Heart right ventricle (tissue), 16 donors: ENCODE results near the gene WNT8B. TPM values are rescaled to one million over a fixed set of nuclear protein-coding genes. Genes with fewer than 3 reads are reported as not detected.
A peak's percentile ranks its signal among the peaks of the same experiment; 100 is the strongest.

Experiments used
- ATAC-seq, 8 donors: fragments of 200-7000 bp; cut with Tn5 transposase; one replicate each; pipeline ENCODE4 v1.9.1; 2020; ENCODE audit warnings: mild to moderate bottlenecking in 8 of 8, moderate library complexity in 8 of 8, moderate number of reproducible peaks in 1 of 8
- DNase-seq, 2 donors: peaks; one replicate each; pipeline ENCODE4 v3.0.0-alpha.2; 2020
- H3K27ac ChIP-seq, 10 donors: fragments of 200-600 bp; sonication (generic) in 2 of 10; one replicate each; pipeline versions ENCODE4 v1.5.0 to v1.8.0; 2020 to 2022; ENCODE audit warnings: mild to moderate bottlenecking in 3 of 10
- H3K27me3 ChIP-seq, 7 donors: fragments of 200-600 bp; one replicate each; pipeline ENCODE4 v1.8.0; 2021 to 2022; ENCODE audit warnings: mild to moderate bottlenecking in 2 of 7
- H3K36me3 ChIP-seq, 9 donors: fragments of 200-600 bp; sonication (generic) in 1 of 9; one replicate each; pipeline versions ENCODE4 v1.5.0 to v1.8.0; 2020 to 2022; ENCODE audit warnings: mild to moderate bottlenecking in 2 of 9
- H3K4me1 ChIP-seq, 9 donors: fragments of 200-600 bp; sonication (generic) in 1 of 9; one replicate each; pipeline versions ENCODE4 v1.5.0 to v1.8.0; 2020 to 2022; ENCODE audit warnings: mild to moderate bottlenecking in 4 of 9
- H3K4me3 ChIP-seq, 10 donors: fragments of 200-600 bp; sonication (generic) in 2 of 10; one replicate each; pipeline versions ENCODE4 v1.5.0 to v1.8.0; 2020 to 2022; ENCODE audit warnings: mild to moderate bottlenecking in 7 of 10, moderate library complexity in 2 of 10
- H3K9me3 ChIP-seq, 11 donors: fragments of 200-600 bp in 10 of 11; sonication (generic) in 2 of 11; one replicate each; pipeline versions ENCODE4 v1.5.0 to v1.8.0; 2013 to 2022; ENCODE audit warnings: mild to moderate bottlenecking in 2 of 11, control low read depth in 1 of 11, moderate library complexity in 1 of 11
- WGBS, 2 donors: extraction: QIAGEN DNeasy Blood & Tissue Kit; methylation state at CpG; one replicate each; pipeline ENCODE4 v1.1.7; 2013; ENCODE audit warnings: inconsistent platforms in 1 of 2; 5-methylcytosine and 5-hydroxymethylcytosine counted together
- intact Hi-C, 10 donors: fragments of 100-400 bp; cut with DNase I; formaldehyde crosslinking; loops; one replicate each; pipeline versions ENCODE4 v1.11.1 to v1.14.2; 2022
- polyA plus RNA-seq, 2 donors: library from polyadenylated mRNA; stranded (reverse); fragments of 200-250 nt; gene quantifications; one replicate each; pipeline ENCODE4 v1.2.3, GENCODE V29; 2013
- total RNA-seq, 10 donors: library from RNA; stranded (reverse); fragmentation: NEBNext Ultra II Directional in 3 of 10; extraction: Animal tissue kit (Norgen Biotek cat#: 25700) in 3 of 10; gene quantifications; one replicate each; pipeline versions ENCODE4 v1.2.1 to v1.2.4, GENCODE V29; 2021 to 2023
- TF ChIP-seq, protein P1 (sequence below), 9 donors: fragments of 200-600 bp; sonication (generic) in 2 of 9; IDR thresholded peaks; one replicate each; pipeline versions ENCODE4 v1.5.0 to v1.8.0; 2021 to 2022; ENCODE audit warnings: antibody characterized with exemption in 9 of 9, mild to moderate bottlenecking in 5 of 9, moderate library complexity in 1 of 9
- donor health status: Arrhythmogenic right ventricular cardiomyopathy.
- donor health status: ischemic (EF 13 %, LVEDD 7.1; RV severe dilation, severe dysfunction).
- donor health status: healthy with polysubstance abuse.
- donor health status: DM: no; HTN: yes; CAD: no.
- donor health status: DM: no; HTN: no; CAD: no.
- donor health status: ischemic (EF 25% LVEDD 6.9; RV normal size, moderate dysfunction).
- donor health status: ischemic (EF 25% LVEDD 5.7; RV mildly dilated, moderate dysfunction).
- donor health status: healthy.
- donor health status: DM: yes; HTN: yes; CAD: no.
- donor health status: Ischemic cardiomyopathy.
- donor health status: ischemic (EF 35%, LVEDD 5.7; RV mildly dilated, moderate dysfunction).
- donor health status: nonischemic (EF 11% LVEDD 7.7; RV severe dilation, severe dysfunction).
- donor health status: DM: yes; HTN: yes; CAD: no.
- donor health status: PGD.
- donor health status: ischemic (EF 29% LVEDD 5.4; RV normal size, mild dysfunction).
- donor health status: nonischemic (EF 23%, LVEDD 6.1; RV moderate dilation, normal function).

WNT8B gene
- total and polyA plus RNA-seq, 12 donors = not detected

DNA sequence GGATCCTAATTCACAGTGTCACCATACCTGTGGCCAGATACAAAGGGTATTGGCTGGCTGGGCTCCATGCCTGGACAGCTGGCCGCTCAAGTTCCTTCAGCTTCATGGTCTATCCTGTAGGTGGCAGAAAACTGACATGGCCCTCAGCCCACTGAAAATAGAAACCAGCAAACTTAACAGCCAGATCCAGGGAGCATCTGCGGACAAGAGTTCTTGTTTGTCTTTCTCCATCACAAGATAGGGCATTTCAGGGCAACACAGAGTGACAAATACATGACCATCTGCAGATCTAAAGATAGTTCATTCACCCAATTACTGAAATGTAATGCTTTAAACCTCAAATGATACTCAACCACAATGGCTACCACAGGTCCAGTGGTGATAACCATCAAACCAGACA is 54.0 kb downstream of the WNT8B start:
- Histone ChIP-seq H3K27me3 (peaks cover 0 to 13% (median 0%) of the 10 kb centered on the region in 7 donors), H3K36me3 (peaks cover 0 to 38% (median 0%) of the 10 kb centered on the region in 9 donors), H3K4me3 (no peak overlapping the region), H3K4me1 (peaks cover 0 to 19% (median 14%) of the 10 kb centered on the region in 9 donors), H3K9me3 (no peaks in the 10 kb centered on the region), H3K27ac (no peak overlapping the region)
- DNase-seq = no peak
- intact Hi-C loops = loop anchor here in 7 of 10 donors (2.0 to 10.0 kb wide), 7 partner anchors 80 to 182 kb away; partner anchors contain the start of genes PKD2L1 (in 2 of the 7) and SCD (in 1 of the 7)
- TF ChIP-seq, protein P1, sequence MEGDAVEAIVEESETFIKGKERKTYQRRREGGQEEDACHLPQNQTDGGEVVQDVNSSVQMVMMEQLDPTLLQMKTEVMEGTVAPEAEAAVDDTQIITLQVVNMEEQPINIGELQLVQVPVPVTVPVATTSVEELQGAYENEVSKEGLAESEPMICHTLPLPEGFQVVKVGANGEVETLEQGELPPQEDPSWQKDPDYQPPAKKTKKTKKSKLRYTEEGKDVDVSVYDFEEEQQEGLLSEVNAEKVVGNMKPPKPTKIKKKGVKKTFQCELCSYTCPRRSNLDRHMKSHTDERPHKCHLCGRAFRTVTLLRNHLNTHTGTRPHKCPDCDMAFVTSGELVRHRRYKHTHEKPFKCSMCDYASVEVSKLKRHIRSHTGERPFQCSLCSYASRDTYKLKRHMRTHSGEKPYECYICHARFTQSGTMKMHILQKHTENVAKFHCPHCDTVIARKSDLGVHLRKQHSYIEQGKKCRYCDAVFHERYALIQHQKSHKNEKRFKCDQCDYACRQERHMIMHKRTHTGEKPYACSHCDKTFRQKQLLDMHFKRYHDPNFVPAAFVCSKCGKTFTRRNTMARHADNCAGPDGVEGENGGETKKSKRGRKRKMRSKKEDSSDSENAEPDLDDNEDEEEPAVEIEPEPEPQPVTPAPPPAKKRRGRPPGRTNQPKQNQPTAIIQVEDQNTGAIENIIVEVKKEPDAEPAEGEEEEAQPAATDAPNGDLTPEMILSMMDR (IDR thresholded peaks at IDR 0.05) = peak in 2 of 9 donors; percentile 11 to 24
- no peak for ATAC-seq
- WGBS, 2 donors = 86 to 96% methylated on average over 2 of the region's 2 CpGs

DNA sequence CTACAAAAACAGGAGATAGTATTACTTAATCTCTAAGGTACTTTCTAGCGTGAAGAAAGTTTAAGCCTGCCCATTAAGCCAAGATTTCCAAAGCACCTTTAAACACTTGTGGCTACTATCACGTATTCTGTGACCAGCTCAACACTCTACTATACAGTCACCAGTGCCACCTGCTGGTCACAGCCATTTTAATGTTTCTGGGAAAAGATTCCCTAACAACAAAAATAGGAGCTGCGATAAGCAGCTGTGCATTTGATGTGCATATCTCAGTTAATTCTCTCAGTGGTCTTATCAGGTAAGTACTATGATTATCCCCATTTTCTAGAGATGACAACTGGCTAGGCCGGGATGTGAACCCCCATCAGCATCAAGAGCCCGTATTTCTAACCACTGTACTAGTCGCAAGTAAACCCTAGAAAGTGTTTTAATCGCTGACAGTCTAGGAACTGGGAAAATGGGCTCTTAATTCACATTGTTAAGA is 56.0 kb downstream of the WNT8B start:
- intact Hi-C loops = loop anchor here in 8 of 10 donors (2.0 to 10.0 kb wide), 8 partner anchors 82 to 184 kb away; partner anchors contain the start of genes PKD2L1 (in 2 of the 8) and SCD (in 1 of the 8)
- TF ChIP-seq, protein P1 (IDR thresholded peaks at IDR 0.05) = peak; percentile 28 to 81 (median 72)
- WGBS, 2 donors = 6 to 8% methylated on average over 7 of the region's 7 CpGs
- ATAC-seq (peak; percentile 58 to 86 (median 76)), DNase-seq (peak in 1 of 2 donors; percentile 65)
- Histone ChIP-seq H3K9me3 (no peaks in the 10 kb centered on the region), H3K27ac (peak overlapping the region in 9 of 10 donors; percentile 26 to 70 (median 56)), H3K4me3 (peak overlapping the region; percentile 49 to 70 (median 58)), H3K4me1 (peaks cover 0 to 19% (median 14%) of the 10 kb centered on the region in 9 donors), H3K36me3 (peaks cover 0 to 42% (median 4%) of the 10 kb centered on the region in 9 donors), H3K27me3 (peaks cover 0 to 13% (median 0%) of the 10 kb centered on the region in 7 donors)

DNA sequence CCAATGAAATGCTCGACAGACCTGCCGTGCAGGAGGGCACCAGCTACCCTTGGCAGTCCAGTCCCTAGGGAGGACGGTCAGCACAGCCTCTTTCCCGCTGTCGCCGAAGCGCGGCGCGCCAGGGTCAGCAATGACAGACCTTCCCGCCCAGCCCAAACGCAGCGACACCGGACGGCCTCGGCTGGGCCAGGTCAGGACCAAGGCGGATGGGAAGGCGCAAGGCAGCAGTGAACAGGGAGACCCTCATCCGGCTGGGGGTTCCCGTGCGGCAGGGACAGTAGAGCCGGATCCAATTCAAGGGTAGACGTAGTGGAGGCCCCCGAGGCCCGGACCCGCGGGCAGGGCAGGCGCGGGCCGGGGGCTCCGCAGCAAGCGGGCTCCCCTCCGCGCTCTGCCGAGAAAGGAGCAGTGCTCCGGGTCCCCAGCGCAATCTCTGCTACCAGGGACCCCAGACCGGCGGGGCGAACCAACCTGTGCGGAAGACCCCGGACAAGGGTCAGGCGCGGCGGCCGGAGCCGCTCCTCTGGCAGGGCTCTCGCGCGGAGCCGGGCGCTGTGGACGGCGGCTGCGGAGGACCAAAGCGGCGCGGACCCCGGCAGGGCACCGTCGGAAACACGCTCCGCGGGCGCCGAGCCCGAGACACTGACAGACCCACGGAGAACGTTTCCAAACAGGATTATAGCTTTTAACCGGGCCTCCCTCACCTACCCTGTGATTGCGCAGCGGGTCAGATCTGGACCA is 56.7 kb downstream of the WNT8B start, which contains the start of gene SEC31B:
Gene SEC31B, minus strand, starts transcription at position 551 of the 741 bp plus-strand sequence. CDS start 2,909 bp downstream, outside the sequence.
- 4 to 6% methylated on average over 66 to 72 of the region's 72 CpGs for WGBS, 2 donors
- DNase-seq = peak; percentile 51 to 61
- no peaks in the 10 kb centered on the region for H3K9me3 ChIP-seq
- peak; percentile 70 to 92 (median 89) for ATAC-seq
- intact Hi-C loops = loop anchor here in 8 of 10 donors (2.0 to 10.0 kb wide), 8 partner anchors 82 to 185 kb away; partner anchors contain the start of genes PKD2L1 (in 2 of the 8) and SCD (in 1 of the 8)
- H3K27me3 ChIP-seq = peaks cover 0 to 13% (median 0%) of the 10 kb centered on the region in 7 donors
- H3K36me3 ChIP-seq = peaks cover 0 to 49% (median 9%) of the 10 kb centered on the region in 9 donors
- TF ChIP-seq, protein P1 (IDR thresholded peaks at IDR 0.05) = no peak
- peak within 1 kb of the TSS in 9 of 10 donors; percentile 26 to 70 (median 56) for H3K27ac ChIP-seq
- H3K4me3 ChIP-seq = peak within 1 kb of the TSS; percentile 49 to 70 (median 58)
- H3K4me1 ChIP-seq = peaks cover 0 to 19% (median 14%) of the 10 kb centered on the region in 9 donors

DNA sequence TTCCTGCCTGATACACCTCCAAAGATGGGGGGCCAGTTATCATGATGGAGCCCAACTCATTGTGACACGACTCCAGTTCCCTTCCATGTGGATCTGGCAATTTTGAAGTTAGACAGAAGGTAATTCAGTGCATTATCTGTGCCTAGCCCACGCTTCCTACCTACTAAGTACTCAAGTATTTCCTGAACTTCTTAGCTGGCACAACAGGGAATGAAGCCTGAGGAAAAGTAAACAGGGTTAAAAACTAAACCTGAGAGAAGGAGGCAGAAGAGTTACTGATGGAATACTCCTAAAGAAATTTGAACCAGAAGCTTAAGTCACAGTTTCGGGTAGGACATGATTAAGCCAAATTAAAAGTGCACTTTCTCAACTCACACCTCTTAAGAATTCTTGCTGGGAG is 58.0 kb downstream of the WNT8B start:
- Histone ChIP-seq H3K4me1 (peaks cover 0 to 19% (median 14%) of the 10 kb centered on the region in 9 donors), H3K27ac (no peak overlapping the region), H3K27me3 (peaks cover 0 to 13% (median 0%) of the 10 kb centered on the region in 7 donors), H3K36me3 (peaks cover 0 to 48% (median 18%) of the 10 kb centered on the region in 9 donors), H3K9me3 (no peaks in the 10 kb centered on the region), H3K4me3 (no peak overlapping the region)
- WGBS, 2 donors = 80 to 84% methylated on average over 3 of the region's 3 CpGs
- no peak for DNase-seq
- TF ChIP-seq, protein P1 (IDR thresholded peaks at IDR 0.05) = no peak
- intact Hi-C loops = no loop called here
- no peak for ATAC-seq
